GM18868 (cell line): ENCODE measurements around the gene ZNF710.

Experiments
- ATAC-seq: cut with Tn5 transposase; IDR thresholded peaks from one replicate; pipeline ENCODE4 v1.9.1; 2021; ENCODE audit warnings: mild to moderate bottlenecking, moderate library complexity; ENCODE audit not compliant: unreplicated experiment

Gene ZNF710

DNA sequence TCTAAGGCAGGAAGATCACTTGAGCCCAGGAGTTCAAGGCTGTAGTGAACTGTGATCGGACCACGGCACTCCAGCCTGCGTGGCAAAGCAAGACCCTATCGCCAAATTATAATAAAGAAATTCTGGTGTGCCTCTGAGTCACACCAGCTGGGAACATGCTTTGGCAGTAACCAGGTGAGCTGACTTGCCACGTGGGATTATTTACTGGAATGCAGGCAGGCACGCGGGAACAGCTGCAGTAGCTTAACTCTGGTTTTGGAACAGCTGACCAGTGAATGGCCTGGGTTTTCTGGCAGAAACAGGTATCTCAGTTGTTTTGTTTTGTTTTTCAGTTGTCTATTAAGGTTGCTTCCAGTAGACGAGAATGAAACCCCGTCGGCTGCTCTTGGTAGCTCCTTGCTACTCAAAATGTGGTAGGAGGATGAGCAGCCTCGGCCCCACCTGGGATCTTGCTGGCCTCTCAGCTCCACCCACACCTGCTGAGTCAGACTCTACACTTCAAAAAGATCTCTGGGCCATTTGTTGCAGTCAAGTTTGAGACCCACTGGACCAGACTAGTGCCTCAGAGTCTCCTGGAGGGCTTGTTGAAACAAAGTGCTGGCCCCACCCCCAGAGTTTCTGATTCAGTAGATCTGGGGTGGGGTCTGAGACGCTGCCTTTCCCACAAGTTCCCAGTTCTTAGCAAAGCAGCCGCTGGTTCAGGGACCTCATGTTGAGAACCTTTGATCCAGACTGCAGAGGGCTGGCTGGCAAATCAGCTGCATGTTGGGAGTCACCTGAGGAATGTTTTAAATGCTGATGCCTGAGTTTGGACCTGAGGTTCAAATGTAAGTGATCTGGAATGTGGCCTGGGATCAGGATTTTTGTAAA lies 74.5 kb downstream of the ZNF710 start:
- no peak for ATAC-seq

DNA sequence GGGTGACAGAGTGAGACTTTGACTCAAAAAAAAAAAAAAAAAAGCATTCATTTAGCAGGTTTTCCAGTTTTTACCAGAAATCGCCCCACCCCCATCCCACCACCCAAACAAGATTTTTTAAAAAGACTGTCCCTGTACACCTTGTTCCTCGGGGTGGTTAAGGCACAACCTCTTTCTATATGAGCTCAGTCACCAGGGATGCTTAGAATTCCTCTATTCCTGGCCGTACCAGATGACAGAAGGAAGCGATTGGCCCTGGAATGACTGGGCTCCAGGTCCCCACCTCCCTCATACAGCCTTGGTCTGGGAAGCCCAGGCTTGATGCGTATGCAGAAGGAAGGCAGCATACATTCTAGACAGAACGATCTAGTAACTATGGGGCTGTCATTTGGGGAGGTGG lies 75.6 kb downstream of the ZNF710 start:
- ATAC-seq: no peak

DNA sequence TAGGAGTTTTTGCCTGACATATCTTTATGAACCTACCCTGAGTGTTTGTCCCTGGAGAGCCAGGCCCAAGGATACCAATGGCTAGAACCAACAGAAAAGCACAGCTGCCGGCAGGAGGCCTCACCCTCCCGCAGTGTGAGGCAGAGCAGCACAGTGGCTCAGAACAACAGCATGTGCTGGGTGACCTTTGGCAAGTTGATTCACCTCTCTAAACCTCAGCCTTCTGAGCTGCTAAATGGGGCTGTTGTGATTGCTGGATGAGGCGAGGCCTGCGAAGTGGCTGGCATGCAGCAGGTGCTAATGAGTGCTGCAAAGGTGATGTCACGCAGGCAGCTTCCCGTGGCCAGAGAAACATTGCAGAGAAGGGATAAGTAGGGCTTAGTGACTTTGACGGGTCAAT lies 77.8 kb downstream of the ZNF710 start:
- no peak for ATAC-seq

DNA sequence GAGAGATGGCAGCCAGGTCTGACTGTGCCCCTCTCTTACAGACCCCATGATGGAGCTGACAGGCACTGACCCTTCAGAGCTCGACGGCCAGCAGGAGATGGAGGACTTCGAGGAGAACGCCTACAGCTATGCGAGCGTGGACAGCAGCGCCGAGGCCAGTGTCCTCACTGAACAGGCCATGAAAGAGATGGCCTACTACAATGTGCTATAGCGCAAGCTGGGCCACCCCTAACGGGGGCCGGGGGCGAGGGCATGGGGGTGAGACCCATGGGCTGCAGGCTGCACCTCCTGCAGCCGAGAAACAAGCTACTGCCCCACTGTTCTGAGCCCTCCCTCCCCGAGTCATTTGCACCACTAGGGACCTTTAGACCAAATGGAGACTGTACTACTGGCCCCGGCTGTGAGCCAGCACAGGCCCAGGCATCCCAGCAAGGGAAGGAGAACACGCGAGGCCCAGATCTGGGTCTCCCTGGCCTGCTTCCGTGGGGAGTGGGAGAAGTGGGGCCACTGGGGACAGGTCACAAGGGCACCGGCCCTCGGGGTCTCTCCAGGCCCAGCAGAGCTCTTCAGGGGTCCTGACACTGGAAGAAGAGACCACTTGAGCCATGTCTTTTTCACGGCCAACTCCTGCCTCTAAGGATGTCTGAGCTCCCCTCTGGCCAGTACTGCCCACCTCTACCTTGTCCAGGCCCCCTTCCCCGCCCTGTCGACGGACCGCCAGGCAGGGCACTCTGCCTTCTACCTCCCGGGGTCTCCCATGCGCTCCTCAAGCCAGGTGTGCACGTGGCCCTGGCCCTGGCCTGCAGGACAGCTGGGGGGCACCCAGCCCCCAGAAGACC lies 78.7 kb downstream of the ZNF710 start:
- ATAC-seq: no peak

DNA sequence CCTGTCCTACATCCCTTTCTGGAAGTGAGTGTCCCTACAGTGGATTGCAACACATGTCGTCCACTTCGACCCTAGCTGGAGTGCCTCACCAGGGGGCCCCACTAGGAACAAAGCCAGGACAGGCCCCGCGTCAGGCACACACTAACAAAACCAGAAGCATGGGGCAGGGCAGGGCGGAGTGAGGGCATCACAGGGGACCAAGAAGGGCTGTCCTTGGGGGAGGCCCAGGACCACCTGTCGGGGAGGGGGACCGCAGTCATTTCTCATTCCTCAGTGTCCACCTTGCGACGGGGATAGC lies 79.3 kb downstream of the ZNF710 start:
- no peak for ATAC-seq

DNA sequence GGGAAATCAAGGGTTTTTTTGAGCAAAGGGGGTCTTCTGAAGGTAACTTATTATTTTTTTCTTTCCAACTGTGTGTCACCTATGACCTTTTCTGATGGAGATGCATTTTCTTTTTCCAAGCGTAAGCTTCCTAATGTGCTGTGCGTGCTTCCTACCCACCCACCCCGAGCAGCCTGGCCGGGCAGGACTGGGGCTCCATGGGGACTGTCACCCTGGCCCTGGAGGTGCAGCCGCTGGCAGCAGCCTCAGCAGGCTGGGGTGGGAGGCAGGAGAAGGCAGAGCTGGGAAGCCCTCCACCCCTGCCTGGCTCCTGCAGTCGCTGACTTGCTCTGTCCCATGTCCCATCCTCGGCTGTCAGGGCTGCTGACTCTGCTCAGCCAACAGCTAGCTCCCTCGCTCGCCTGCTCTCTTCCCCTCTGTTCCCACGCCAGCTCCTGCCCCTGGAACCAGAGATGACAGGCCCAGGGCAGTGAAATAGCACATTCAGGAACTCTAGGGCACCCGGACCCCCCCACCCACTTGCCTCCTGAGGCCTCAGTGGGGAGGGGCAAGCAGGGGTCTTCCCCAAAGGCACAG lies 79.8 kb downstream of the ZNF710 start:
- no peak for ATAC-seq

DNA sequence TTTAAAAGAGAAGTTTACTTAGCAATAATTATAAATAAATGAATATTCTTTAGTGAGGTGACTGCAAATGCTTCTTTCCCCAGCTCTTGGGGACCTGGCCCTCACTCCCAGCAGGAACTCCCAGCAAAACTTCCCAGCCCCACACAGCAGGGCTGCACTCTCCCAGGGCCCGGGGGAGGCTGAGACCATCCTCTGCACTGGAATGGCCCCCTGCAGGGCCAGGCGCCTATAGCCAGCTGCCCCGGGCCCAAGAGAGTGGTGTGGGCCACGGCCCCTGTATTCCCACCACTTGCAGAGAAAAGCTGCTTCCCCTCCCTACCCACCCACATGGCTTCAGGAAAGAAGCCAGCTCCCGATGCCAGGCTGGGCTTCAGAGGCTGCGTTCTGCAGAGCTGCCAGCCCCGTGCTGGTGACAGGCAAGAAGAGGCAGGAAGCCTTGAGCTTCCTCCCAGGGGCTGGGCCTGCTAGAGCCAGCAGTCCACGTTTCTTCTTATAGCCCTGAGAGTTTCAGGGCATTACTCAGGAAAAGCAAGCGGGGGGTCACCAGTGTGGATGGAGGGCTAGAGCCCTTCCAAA lies 81.1 kb downstream of the ZNF710 start:
- no peak for ATAC-seq

DNA sequence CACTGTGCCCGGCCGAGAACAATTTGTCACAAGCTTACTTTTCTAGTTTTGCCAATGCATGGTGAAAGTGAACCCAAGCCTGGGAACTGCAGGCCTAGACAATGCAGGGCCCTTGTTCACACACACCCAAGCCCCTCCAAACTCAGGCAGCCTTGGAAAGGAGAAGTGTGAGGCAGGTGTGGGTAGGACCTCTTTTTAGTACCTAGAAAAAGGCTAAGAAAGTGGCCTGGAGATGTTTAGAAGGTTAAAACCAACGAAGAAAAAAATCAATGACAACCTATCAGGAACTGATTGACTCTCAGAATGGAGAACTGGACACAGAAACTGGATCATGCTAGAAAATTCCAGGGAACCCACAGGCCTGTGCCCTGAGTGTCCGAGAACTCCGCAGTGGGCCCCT lies 82.3 kb downstream of the ZNF710 start:
- ATAC-seq: no peak

DNA sequence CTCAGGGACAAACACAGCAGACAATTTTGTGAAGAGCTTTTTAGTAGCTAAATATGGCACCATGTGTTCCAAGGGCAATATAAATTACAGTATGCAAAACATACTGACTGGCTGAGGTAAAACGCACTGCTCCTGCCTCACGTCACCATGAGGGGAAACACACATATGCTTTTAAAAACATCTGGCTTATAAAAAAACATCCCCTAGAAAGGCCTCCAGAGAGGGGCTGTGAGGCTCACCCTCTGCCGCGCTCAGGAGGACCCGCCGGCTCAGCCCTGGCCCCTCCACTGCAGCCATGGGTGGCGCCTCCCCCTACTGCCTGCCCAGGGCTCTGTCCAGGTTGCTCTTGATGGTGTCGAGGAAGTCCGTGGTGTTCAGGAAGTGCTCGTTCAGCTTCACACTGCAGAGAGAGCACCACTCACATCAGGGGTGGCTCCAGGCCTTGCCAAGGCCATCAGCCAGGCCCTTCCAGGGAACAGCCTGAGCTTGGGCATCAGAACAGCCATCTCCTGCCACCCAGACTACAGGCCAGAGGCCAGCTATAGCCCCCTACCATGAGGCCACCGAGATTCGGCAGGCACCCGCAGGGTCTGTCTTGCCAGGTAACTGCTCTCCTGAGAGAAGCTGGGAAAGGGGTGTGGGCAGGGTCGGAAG lies 83.0 kb downstream of the ZNF710 start:
- no peak for ATAC-seq

DNA sequence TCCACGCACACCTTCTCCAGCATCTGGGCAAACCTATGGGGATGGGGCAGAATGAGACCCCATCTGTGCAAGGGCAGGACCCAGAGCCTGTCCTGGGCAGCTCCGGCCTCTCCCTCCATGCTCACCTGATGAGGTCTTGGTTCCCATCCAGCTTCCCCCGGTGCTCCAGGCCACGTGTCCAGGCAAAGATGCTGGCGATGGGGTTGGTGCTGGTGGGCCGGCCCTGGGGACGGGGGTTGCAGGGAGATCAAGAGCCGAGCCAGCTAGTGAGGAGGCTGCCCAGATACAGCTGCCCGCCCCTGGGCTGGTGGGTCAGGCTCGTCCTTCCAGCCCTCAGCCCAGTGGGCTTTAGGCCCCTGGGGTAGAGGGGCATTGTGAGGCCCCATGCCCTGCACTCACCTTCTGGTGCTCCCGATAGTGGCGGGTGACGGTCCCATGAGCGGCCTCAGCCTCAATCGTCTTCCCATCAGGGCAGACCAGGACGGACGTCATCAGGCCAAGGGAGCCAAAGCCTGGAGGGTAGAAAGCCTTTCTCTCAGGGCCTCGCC lies 83.8 kb downstream of the ZNF710 start:
- ATAC-seq: no peak

DNA sequence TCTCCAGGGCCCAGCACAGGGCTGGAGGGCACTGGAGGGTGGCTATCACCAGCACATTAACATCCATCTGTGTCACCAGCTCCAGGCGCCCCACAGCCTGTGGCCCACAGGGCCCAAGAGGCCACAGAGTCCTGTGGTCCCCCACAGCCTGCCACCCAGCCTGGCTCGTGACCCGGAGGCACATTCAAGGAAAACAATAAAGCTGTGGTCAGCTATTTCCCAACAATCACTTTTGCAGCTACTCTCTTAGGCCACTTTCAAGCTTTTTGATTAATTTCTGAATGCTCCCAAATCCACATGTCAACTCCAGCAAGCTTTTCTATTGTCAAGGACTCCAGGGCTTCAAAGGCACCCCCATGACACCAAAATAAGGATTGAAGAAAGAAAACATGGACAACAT lies 84.4 kb downstream of the ZNF710 start:
- no peak for ATAC-seq

DNA sequence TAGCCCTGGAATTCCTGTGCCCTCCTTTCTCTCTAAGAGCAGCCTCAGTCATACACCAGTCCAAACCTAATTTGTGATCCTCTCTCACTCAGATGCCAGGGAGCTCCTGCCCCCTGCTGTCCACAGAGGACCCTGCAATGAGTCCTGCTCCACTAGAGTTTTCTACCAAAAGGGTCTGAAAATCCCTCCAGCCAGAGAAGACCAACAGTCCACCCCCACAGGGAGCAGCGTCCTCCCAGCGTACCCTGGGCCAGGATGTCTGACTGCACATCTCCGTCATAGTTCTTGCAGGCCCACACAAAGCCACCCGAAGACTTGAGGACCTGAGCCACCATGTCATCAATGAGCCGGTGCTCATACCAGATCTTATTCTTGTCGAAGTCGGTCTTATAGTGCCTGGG lies 85.7 kb downstream of the ZNF710 start:
- no peak for ATAC-seq

DNA sequence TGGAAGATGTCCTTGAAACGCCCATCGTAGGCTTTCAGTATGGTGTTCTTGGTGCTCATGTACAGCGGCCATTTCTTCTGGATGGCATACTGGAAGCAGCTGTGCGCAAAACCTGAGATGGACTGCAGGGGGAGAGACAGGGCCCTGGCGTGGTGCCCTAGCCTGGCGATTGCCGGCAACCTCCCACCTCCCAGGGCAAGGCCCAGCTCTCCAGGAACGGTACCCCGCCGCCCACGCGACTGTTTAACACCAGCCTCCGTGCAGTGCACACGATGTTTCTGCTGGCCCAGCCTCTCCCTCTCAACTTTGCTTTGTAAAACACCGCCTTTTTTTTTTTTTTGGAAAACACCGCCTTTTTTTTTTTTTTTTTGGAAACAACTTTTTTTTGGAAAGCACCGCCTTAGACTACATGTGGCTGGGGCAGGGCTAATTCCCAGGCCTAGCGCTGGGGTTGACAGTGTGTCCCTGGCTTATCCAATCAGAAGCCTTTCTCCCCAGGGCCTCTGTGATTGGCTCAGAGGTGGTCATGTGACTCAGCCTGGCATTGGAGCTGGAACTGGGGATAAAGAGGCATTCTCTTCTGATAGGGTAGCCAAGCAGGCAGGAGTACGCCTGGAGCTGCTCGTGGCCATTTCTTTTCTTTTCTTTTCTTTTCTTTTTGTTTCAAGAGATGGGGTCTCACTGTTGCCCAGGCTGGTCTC lies 86.5 kb downstream of the ZNF710 start:
- ATAC-seq: no peak

DNA sequence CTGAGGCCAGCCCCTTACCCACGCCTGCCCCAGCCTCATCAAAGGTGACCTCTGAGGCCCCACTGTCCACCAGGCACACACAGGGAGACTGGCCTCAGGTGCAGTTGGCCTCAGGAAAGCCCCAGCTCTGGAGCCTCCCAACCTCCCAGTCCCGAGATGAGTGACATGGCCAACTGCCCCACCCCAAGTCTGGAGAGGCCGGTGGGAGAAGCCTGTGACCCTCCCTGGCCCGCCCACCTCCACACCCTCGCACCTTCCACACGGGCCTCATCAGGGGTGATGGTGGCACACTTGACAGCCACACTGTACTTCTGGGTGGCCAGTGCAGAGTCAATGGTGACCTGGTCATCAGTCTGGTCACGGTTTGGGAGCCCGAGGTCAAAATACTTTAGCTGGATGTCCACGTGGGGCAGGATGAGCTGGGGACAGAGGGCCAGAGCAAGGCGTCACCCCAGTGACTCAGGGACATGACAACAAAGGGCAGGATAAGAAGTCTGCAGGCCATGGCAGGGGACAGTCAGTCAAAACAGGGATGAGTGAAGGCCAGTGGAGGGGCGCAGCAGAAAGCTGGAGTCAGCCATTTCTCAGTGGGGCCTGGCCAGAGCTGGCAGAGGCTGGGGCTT lies 89.2 kb downstream of the ZNF710 start:
- ATAC-seq: no peak

DNA sequence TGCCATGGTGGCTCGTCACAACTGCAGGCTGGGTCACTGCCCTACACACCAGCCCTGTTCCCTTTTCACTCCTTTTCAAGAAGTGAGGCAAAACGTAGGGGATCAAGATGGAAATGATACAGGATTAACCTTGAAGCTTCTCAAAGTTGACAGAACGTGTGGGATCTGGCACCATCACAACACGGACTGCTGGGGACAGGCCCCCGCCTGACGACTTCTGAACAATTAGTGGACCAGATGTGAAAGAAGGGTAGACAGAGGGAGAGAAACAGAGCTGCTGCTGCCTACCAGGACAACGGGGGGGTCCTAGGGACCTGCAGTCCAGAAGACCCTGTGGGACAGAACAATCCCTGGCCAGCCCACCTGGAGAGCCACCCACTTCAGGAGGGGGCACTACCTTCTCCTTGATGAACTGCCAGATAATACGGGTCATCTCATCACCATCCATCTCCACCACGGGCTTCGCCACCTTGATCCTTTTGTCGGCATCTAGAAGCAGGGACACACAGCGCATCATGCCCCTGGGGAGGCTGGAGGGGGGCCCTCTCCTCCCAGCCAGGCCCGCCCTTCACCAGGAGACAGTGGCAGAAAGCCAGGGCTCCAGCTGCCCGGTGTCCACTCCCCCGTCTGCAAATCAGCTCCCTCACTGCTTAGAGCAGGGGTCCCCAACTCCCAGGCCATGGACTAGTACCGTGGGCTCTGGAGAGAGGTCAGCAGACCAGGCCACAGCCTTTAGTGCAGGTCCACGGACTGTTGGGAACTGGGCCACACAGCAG lies 90.2 kb downstream of the ZNF710 start:
- ATAC-seq: no peak

DNA sequence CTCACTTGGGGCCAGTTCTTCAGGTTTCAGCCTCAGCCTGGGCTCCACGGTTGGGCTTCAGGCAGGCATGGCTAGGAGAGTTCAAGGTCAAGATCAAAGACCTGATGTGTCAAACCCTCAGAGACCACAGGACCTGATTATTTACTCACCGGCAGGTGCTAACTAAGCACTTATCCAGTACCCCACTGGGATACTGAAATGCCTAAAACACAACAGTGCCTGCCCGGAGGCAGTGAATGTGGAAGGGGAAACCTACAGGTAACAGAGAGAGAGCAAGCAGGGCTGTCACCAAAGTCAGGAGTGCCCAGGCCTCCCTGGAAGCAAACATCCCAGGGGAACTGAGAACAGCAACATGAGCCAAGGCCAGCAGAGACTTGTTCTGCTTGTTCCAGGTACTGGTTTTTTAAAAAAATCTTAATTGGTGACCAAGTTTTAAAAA lies 94.4 kb downstream of the ZNF710 start:
- ATAC-seq: no peak

DNA sequence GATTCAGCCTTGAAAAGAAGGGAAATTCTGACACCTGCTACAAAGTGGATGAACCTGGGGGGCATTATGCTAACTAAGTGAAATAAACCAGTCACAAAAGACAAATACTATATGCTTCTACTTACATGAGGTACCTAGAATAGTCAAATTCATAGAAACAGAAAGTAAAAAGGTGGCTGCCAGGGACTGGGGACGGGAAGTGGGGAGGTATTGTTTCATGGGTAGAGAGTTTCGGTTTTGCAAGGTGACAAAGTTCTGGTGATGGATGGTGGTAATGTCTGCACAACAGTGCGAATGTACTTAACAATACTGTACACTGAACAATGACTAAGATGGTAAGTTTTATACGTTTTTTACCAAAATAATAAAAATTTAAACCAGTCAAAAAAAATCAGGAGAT lies 96.4 kb downstream of the ZNF710 start:
- ATAC-seq: peak; percentile 51

DNA sequence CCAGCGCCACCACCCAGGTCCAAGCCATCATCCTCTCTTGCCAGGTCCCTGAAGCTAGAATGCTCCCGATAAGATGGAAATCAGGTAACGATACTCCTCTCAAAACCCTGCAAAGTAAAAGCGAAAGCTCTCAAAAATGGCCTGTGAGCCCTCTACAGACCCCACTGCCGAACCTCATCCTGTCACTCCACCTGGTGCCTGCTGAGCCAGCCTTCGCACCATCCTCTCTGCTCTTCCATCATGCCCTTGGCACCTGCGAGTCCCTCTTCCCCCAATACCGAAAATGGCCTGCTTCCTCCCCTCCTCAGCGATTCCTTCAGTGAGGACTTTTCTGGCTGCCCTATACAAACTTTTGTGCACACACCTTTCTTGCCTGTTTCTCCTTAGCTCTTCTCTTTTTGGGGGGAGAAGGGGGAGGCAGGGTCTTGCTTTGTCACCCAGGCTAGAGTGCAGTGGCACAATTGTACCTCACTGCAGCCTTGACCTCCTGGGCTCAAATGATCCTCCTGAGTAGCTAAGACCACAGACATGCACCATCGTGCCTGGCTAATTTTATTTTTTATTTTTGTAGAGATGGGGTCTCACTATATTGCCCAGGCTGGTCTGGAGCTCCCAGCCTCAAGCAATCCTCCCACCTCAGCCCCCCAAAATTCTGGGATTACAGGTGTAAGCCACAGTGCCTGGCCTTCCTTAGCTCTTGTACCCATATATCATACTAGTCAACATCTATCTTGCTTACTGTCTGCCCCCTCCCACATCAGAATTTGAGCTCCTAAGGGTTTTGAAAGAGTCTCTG lies 98.1 kb downstream of the ZNF710 start:
- no peak for ATAC-seq
